H1 (cell line): ENCODE data around the gene UBR3. TPM values are rescaled to one million over a fixed set of nuclear protein-coding genes. Genes with fewer than 3 reads are reported as not detected.

ENCODE experiments used
- CTCF ChIA-PET: fragments of 300-600 bp; sonication (Branson Sonifier 250); formaldehyde crosslinking; loops from one replicate; lab custom pipeline; 2021; ENCODE audit not compliant: partially characterized antibody; lab: Charles Lee
- POLR2A ChIA-PET: fragments of 300-600 bp; sonication (Branson Sonifier 250); formaldehyde crosslinking; loops from one replicate; lab custom pipeline; 2021; ENCODE audit warnings: inconsistent platforms; ENCODE audit not compliant: partially characterized antibody; lab: Charles Lee
- DNase-seq, 2 experiments: peaks; one replicate each; pipeline versions ENCODE4 v3.0.0 to v3.0.0-alpha.2; 2010 to 2022; ENCODE audit warnings: low spot score in 2 of 2, low read depth in 1 of 2, mixed read lengths in 1 of 2
- FAIRE-seq: peaks from 2 replicates; lab custom pipeline; 2011; peaks lifted over from hg19 to GRCh38; lab: Jason Lieb, UNC
- H2AFZ ChIP-seq: 2 replicates; pipeline ENCODE4 v1.8.1; 2012; ENCODE audit warnings: low read length, inconsistent platforms
- H2AK5ac ChIP-seq: 2 replicates; pipeline ENCODE4 v1.6.1; 2013; ENCODE audit warnings: low read depth, low read length
- H2BK120ac ChIP-seq: replicated peaks from 2 replicates; pipeline ENCODE3; 2013; ENCODE audit warnings: low read depth, low read length, inconsistent platforms
- H2BK12ac ChIP-seq: 2 replicates; pipeline ENCODE4 v1.6.1; 2013; ENCODE audit warnings: low read depth, low read length
- H2BK15ac ChIP-seq: 2 replicates; pipeline ENCODE4 v1.6.1; 2013; ENCODE audit warnings: low read length
- H2BK20ac ChIP-seq: 2 replicates; pipeline ENCODE4 v1.6.1; 2013; ENCODE audit warnings: low read length
- H2BK5ac ChIP-seq: 2 replicates; pipeline ENCODE4 v1.6.1; 2013; ENCODE audit warnings: low read depth, low read length
- H3K14ac ChIP-seq: 2 replicates; pipeline ENCODE4 v1.6.1; 2013; ENCODE audit warnings: inconsistent platforms; ENCODE audit not compliant: insufficient read length
- H3K18ac ChIP-seq: 2 replicates; pipeline ENCODE4 v1.6.1; 2013; ENCODE audit warnings: low read length; ENCODE audit errors: extremely low read depth
- H3K23ac ChIP-seq: 2 replicates; pipeline ENCODE4 v1.6.1; 2013; ENCODE audit warnings: inconsistent platforms; ENCODE audit not compliant: insufficient read length
- H3K23me2 ChIP-seq: 2 replicates; pipeline ENCODE4 v1.6.1; 2013; ENCODE audit warnings: low read depth, low read length
- H3K27ac ChIP-seq: 2 replicates; pipeline ENCODE4 v1.6.1; 2011; ENCODE audit warnings: low read depth, low read length, inconsistent platforms
- H3K27me3 ChIP-seq, 4 experiments: replicated peaks in 1 of 4; 1 replicate in 1 of 4; 2 replicates in 3 of 4; pipeline versions ENCODE4 v1.6.1 to v1.8.1; 2011 to 2013; ENCODE audit warnings: low read length in 3 of 4, mild to moderate bottlenecking in 3 of 4, inconsistent platforms in 2 of 4, mixed read lengths in 2 of 4, moderate library complexity in 1 of 4; ENCODE audit not compliant: control insufficient read depth in 3 of 4, insufficient read depth in 3 of 4; ENCODE audit errors: extremely low read depth in 1 of 4
- H3K36me3 ChIP-seq, 4 experiments: 2 replicates each; pipeline versions ENCODE4 v1.6.1 to v1.8.1; 2011 to 2013; ENCODE audit warnings: mild to moderate bottlenecking in 4 of 4, low read length in 3 of 4, moderate library complexity in 2 of 4, control low read depth in 1 of 4, inconsistent platforms in 1 of 4; ENCODE audit not compliant: insufficient read depth in 4 of 4, control insufficient read depth in 2 of 4
- H3K4ac ChIP-seq: replicated peaks from 2 replicates; pipeline ENCODE3; 2013; ENCODE audit warnings: low read length, low read depth, mixed read lengths, inconsistent platforms; ENCODE audit not compliant: insufficient read length
- H3K4me1 ChIP-seq, 4 experiments: replicated peaks in 1 of 4; 1 replicate in 1 of 4; 2 replicates in 3 of 4; pipeline versions ENCODE4 v1.6.1 to v1.8.1; 2011 to 2013; ENCODE audit warnings: low read length in 3 of 4, inconsistent platforms in 2 of 4, mixed read lengths in 1 of 4; ENCODE audit not compliant: insufficient read depth in 4 of 4, control insufficient read depth in 3 of 4
- H3K4me2 ChIP-seq, 2 experiments: 2 replicates each; pipeline versions ENCODE4 v1.6.1 to v1.8.1; 2011 to 2013; ENCODE audit warnings: low read depth in 2 of 2, low read length in 2 of 2, control low read depth in 1 of 2, inconsistent platforms in 1 of 2, mild to moderate bottlenecking in 1 of 2; ENCODE audit not compliant: insufficient read depth in 1 of 2
- H3K4me3 ChIP-seq, 4 experiments: fragments of 200-600, 300-600 bp in 1 of 4; sonication (generic), shearing (Covaris generic), sonication (Bioruptor Twin) in 1 of 4; 2 replicates each; pipeline versions ENCODE4 v1.5.1 to v1.8.1; 2011 to 2016; ENCODE audit warnings: low read length in 4 of 4, low read depth in 3 of 4, control low read depth in 2 of 4, inconsistent platforms in 2 of 4, mild to moderate bottlenecking in 2 of 4, mixed read lengths in 1 of 4, moderate library complexity in 1 of 4; ENCODE audit not compliant: insufficient read depth in 2 of 4; ENCODE audit errors: extremely low read depth in 1 of 4
- H3K56ac ChIP-seq: replicated peaks from 2 replicates; pipeline ENCODE3; 2013; ENCODE audit warnings: low read depth, mild to moderate bottlenecking, mixed read lengths, low read length, inconsistent platforms; ENCODE audit not compliant: insufficient read length
- H3K79me1 ChIP-seq: 2 replicates; pipeline ENCODE4 v1.6.1; 2013; ENCODE audit warnings: low read depth, low read length, control low read depth
- H3K79me2 ChIP-seq, 2 experiments: 2 replicates each; pipeline versions ENCODE4 v1.6.1 to v1.8.1; 2012 to 2013; ENCODE audit warnings: low read length in 2 of 2, mild to moderate bottlenecking in 2 of 2, inconsistent platforms in 1 of 2; ENCODE audit not compliant: insufficient read depth in 2 of 2, control insufficient read depth in 1 of 2
- H3K9ac ChIP-seq, 4 experiments: replicated peaks in 1 of 4; 1 replicate in 1 of 4; 2 replicates in 3 of 4; pipeline versions ENCODE4 v1.6.1 to v1.8.1; 2011 to 2013; ENCODE audit warnings: low read depth in 3 of 4, low read length in 3 of 4, control low read depth in 2 of 4, mild to moderate bottlenecking in 2 of 4, moderate library complexity in 2 of 4, inconsistent platforms in 1 of 4; ENCODE audit errors: extremely low read depth in 1 of 4
- H3K9me3 ChIP-seq, 2 experiments: 2 replicates each; pipeline versions ENCODE4 v1.6.1 to v1.8.1; 2012 to 2013; ENCODE audit warnings: mild to moderate bottlenecking in 2 of 2, moderate library complexity in 2 of 2, control low read depth in 1 of 2, inconsistent platforms in 1 of 2, low read depth in 1 of 2, low read length in 1 of 2, mixed read lengths in 1 of 2; ENCODE audit not compliant: insufficient read depth in 2 of 2
- H4K20me1 ChIP-seq, 2 experiments: replicated peaks in 1 of 2; 2 replicates each; pipeline versions ENCODE3 to v1.8.1; 2011 to 2013; ENCODE audit warnings: inconsistent platforms in 2 of 2, low read length in 2 of 2, mild to moderate bottlenecking in 1 of 2; ENCODE audit not compliant: insufficient read depth in 2 of 2, control insufficient read depth in 1 of 2
- H4K5ac ChIP-seq: 2 replicates; pipeline ENCODE4 v1.6.1; 2013; ENCODE audit warnings: low read length, low read depth, mixed read lengths, inconsistent platforms; ENCODE audit not compliant: insufficient read length
- H4K8ac ChIP-seq: 2 replicates; pipeline ENCODE4 v1.8.0; 2013; ENCODE audit warnings: mild to moderate bottlenecking, moderate library complexity, low read length, inconsistent platforms; ENCODE audit not compliant: insufficient read depth; ENCODE audit errors: extremely low read depth
- H4K91ac ChIP-seq: replicated peaks from 2 replicates; pipeline ENCODE3; 2013; ENCODE audit warnings: low read length, mixed read lengths, inconsistent platforms; ENCODE audit not compliant: insufficient read length
- KDM4A ChIP-seq: IDR thresholded peaks from one replicate; pipeline ENCODE4 v1.7.1; 2012; ENCODE audit warnings: low read depth, mild to moderate bottlenecking, moderate library complexity, low read length, inconsistent platforms; ENCODE audit not compliant: severe bottlenecking
- SP1 ChIP-seq: IDR thresholded peaks from 2 replicates; pipeline ENCODE4 v1.6.1; 2011; ENCODE audit warnings: low read depth, low read length
- SP4 ChIP-seq: IDR thresholded peaks from 2 replicates; pipeline ENCODE4 v1.6.1; 2012; ENCODE audit warnings: low read length, inconsistent platforms
- TBP ChIP-seq: IDR thresholded peaks from 2 replicates; pipeline ENCODE4 v1.6.1; 2011; ENCODE audit warnings: low read depth, low read length, improper control_type of control experiment
- WGBS, 2 experiments: shearing (Covaris generic) in 1 of 2; methylation state at CpG; one replicate each; pipeline versions ENCODE4 v1.1.6 to v1.1.7; 2013 to 2015; ENCODE audit warnings: low lambda C conversion rate in 2 of 2, mixed read lengths in 2 of 2, inconsistent platforms in 1 of 2, low coverage in 1 of 2, missing lambda C conversion rate in 1 of 2; ENCODE audit not compliant: insufficient replicate concordance in 2 of 2, insufficient coverage in 1 of 2, insufficient read length in 1 of 2; ENCODE audit errors: extremely low coverage in 1 of 2, missing lambda C conversion rate in 1 of 2; 5-methylcytosine and 5-hydroxymethylcytosine counted together
- polyA plus RNA-seq, 7 experiments: library from polyadenylated mRNA; depleted of rRNA in 3 of 7; stranded (reverse) in 5 of 7; unstranded in 2 of 7; fragments of >200 nt in 5 of 7; fragments of 200-250 nt in 2 of 7; gene quantifications; 1 replicate in 5 of 7; 2 replicates in 1 of 7; 4 replicates in 1 of 7; pipeline versions ENCODE4 v1.2.1 to v1.2.3, GENCODE V29; 2011 to 2013; ENCODE audit warnings: missing spikeins in 2 of 7, mixed read lengths in 2 of 7
- total RNA-seq: library from RNA; stranded (reverse); fragmentation: NEBNext Ultra II Directional; extraction: Animal tissue kit (Norgen Biotek cat#: 25700); gene quantifications from 2 replicates; pipeline ENCODE4 v1.2.1, GENCODE V29; 2021

Gene UBR3
- total and polyA plus RNA-seq, 2 of the 8 experiments (the other 6 are each of a cell fraction or from before 2014, with no cell fraction given) = 3.7 to 17.7 TPM

- no peak overlapping the region for H3K4ac ChIP-seq
- no peak for TF ChIP-seq TBP
- TF ChIP-seq KDM4A = no peak
- no peak for TF ChIP-seq SP4
- no peak for TF ChIP-seq SP1
- TF ChIP-seq, all 59 proteins: peak for 0
- Histone ChIP-seq H4K91ac (no peak overlapping the region), H2AFZ (no peak overlapping the region), H3K79me2 (no peaks in the 10 kb centered on the region), H3K27me3 (no peaks in the 10 kb centered on the region), H3K27ac (no peak overlapping the region), H3K9me3 (no peaks in the 10 kb centered on the region), H3K4me1 (no peaks in the 10 kb centered on the region; a peak in 1 of 7 replicates), H2BK5ac (no peak overlapping the region), H3K23ac (no peak overlapping the region), H3K4me2 (no peak overlapping the region), H2AK5ac (no peak overlapping the region), H3K79me1 (no peaks in the 10 kb centered on the region), H4K8ac (no peak overlapping the region), H3K23me2 (no peaks in the 10 kb centered on the region), H3K14ac (no peak overlapping the region), H3K4me3 (no peak overlapping the region), H3K18ac (no peak overlapping the region), H4K20me1 (no peaks in the 10 kb centered on the region), H3K56ac (no peak overlapping the region), H3K36me3 (no peaks in the 10 kb centered on the region; a peak in 1 of 8 replicates), H2BK12ac (no peak overlapping the region), H2BK120ac (no peak overlapping the region), H2BK20ac (no peak overlapping the region), H2BK15ac (no peak overlapping the region), H3K9ac (no peak overlapping the region), H4K5ac (no peak overlapping the region)
- ChIA-PET POLR2A (no interaction called here), CTCF (no interaction called here)
- FAIRE-seq = no peak
- no peak for DNase-seq
- 90% methylated on average over 1 of the region's 1 CpG; no CpG with 5 or more reads in 1 of the 2 experiments for WGBS, 2 experiments
Observed at GRCh38 chr2:169892951-169893350, 65.7 kb downstream of the UBR3 start.
